ENCODE data around the gene RET. TPM values are rescaled to one million over a fixed set of nuclear protein-coding genes. Genes with fewer than 3 reads are reported as not detected.

The RET gene
- total RNA-seq, 1 experiment from 2014 or later, result 21.4 TPM

DNA sequence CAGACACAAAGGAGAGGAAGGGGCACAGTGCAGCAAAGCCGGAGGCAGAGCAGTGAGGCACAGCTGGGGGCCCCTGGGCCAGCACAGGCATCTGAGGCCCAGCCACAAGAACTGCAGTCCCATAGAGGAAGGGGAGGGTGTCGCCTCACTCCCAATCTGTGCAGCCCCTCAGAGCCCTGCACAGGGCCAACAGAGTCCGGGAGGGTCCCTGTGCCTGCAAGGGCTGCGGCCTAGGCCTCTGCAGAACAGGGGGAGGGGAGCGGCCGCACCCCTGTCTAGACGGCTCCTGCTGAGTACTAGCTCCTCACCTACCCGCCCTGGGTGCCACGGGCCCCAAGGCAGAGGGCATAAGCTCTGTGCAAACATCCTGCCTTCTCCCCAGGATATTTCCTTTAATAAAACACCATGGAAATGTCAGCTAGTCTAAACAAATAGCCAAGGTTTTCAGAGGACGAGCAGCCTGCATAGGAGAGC, 32.4 kb upstream of the RET start:
- H3K4me1 Mint-ChIP-seq, result peaks cover 12% of the 10 kb centered on the region
- ATAC-seq, result peak; percentile 19
- H3K36me3 Mint-ChIP-seq, result no peaks in the 10 kb centered on the region
- POLR2A ChIA-PET, result no interaction called here
- no peaks in the 10 kb centered on the region for H3K9me3 Mint-ChIP-seq
- DNase-seq (ENCODE audit: low spot score), result no peak
- H3K27me3 Mint-ChIP-seq (ENCODE audit: low read depth), result no peaks in the 10 kb centered on the region; the same call in 1 of the 2 replicates
- H3K4me3 Mint-ChIP-seq, result no peak overlapping the region
- CTCF ChIA-PET, result interaction anchor here (1.3 to 3.9 kb wide), 3 partner anchors 10 to 93 kb away, joined by 4 to 21 read pairs (median 6); no protein-coding TSS in a partner anchor
- no peak overlapping the region for H3K27ac Mint-ChIP-seq
- TF ChIP-seq E2F4 (CRISPR knock-in tag; IDR thresholded peaks at IDR 0.05; ENCODE audit: borderline replicate concordance, low read depth) (no peak), ZNF396 (CRISPR knock-in tag; IDR thresholded peaks at IDR 0.05; ENCODE audit: borderline replicate concordance) (no peak), ZBTB43 (CRISPR knock-in tag; IDR thresholded peaks at IDR 0.05) (no peak), SMAD3 (CRISPR knock-in tag; IDR thresholded peaks at IDR 0.05; ENCODE audit: borderline replicate concordance) (no peak), SP1 (CRISPR knock-in tag; conservative IDR thresholded peaks at IDR 0.05) (no peak), NFE2L1 (CRISPR knock-in tag; IDR thresholded peaks at IDR 0.05) (no peak), GABPB1 (CRISPR knock-in tag; IDR thresholded peaks at IDR 0.05) (no peak), ATF2 (CRISPR knock-in tag; IDR thresholded peaks at IDR 0.05; ENCODE audit: borderline replicate concordance, low read depth) (no peak), NR2C2 (CRISPR knock-in tag; IDR thresholded peaks at IDR 0.05) (no peak), NFATC4 (CRISPR knock-in tag; IDR thresholded peaks at IDR 0.05) (no peak)
- TF ChIP-seq, protein P1, sequence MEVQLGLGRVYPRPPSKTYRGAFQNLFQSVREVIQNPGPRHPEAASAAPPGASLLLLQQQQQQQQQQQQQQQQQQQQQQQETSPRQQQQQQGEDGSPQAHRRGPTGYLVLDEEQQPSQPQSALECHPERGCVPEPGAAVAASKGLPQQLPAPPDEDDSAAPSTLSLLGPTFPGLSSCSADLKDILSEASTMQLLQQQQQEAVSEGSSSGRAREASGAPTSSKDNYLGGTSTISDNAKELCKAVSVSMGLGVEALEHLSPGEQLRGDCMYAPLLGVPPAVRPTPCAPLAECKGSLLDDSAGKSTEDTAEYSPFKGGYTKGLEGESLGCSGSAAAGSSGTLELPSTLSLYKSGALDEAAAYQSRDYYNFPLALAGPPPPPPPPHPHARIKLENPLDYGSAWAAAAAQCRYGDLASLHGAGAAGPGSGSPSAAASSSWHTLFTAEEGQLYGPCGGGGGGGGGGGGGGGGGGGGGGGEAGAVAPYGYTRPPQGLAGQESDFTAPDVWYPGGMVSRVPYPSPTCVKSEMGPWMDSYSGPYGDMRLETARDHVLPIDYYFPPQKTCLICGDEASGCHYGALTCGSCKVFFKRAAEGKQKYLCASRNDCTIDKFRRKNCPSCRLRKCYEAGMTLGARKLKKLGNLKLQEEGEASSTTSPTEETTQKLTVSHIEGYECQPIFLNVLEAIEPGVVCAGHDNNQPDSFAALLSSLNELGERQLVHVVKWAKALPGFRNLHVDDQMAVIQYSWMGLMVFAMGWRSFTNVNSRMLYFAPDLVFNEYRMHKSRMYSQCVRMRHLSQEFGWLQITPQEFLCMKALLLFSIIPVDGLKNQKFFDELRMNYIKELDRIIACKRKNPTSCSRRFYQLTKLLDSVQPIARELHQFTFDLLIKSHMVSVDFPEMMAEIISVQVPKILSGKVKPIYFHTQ (CRISPR knock-in tag; IDR thresholded peaks at IDR 0.05), result no peak

DNA sequence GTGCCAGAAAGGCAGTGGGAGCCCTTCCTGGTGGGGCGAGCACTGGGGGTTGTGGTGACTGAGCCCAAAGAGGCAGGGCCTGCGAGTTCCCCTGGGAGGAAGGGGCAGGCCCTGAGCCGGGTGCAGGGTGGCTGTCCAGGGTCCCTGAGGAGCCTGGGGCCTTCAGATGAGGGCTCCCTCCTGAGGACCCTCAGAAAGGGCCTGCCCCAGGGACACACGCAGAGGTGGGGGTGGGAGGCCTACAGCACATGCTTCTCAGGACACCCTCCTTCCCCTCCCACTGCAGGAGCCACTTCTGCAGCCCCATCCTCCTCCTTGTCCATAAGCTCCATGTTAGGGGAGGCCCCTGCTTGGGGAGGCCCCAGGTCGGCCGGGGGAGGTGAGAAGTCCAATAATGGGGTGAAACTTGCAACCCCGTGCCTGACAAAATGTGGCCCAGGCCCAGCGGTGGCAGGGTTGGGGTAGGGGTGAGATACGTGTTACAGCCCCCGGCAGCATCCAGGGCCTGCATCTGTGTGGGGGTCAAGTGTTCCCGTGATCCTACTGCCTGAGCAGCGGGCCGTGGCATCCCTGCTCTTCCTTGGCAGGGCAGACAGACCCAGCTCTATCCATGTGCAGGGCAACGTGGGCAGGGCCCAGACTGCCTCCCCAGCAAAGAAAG, 31.8 kb upstream of the RET start:
- ATAC-seq (no peak; the same call in 1 of the 2 replicates), DNase-seq (ENCODE audit: low spot score) (no peak)
- Mint-ChIP-seq H3K9me3 (no peaks in the 10 kb centered on the region), H3K27me3 (ENCODE audit: low read depth) (no peaks in the 10 kb centered on the region; the same call in 1 of the 2 replicates), H3K27ac (no peak overlapping the region), H3K4me1 (peaks cover 12% of the 10 kb centered on the region), H3K36me3 (no peaks in the 10 kb centered on the region), H3K4me3 (no peak overlapping the region)
- CTCF ChIA-PET, result interaction anchor here (1.3 to 3.9 kb wide), 3 partner anchors 10 to 93 kb away, joined by 4 to 21 read pairs (median 6); no protein-coding TSS in a partner anchor
- POLR2A ChIA-PET, result no interaction called here
- TF ChIP-seq SMAD3 (CRISPR knock-in tag; IDR thresholded peaks at IDR 0.05; ENCODE audit: borderline replicate concordance), result no peak
- no peak for TF ChIP-seq ETV6 (CRISPR knock-in tag; IDR thresholded peaks at IDR 0.05)
- no peak for TF ChIP-seq TEAD1 (CRISPR knock-in tag; IDR thresholded peaks at IDR 0.05)
- TF ChIP-seq MXD4 (CRISPR knock-in tag; IDR thresholded peaks at IDR 0.05; ENCODE audit: borderline replicate concordance), result no peak
- TF ChIP-seq HMGXB4 (CRISPR knock-in tag; IDR thresholded peaks at IDR 0.05), result no peak
- TF ChIP-seq SP1 (CRISPR knock-in tag; conservative IDR thresholded peaks at IDR 0.05), result no peak
- TF ChIP-seq CTCF (IDR thresholded peaks at IDR 0.05), result no peak
- TF ChIP-seq NR1H2 (CRISPR knock-in tag; IDR thresholded peaks at IDR 0.05), result no peak
- no peak for TF ChIP-seq CREB1 (CRISPR knock-in tag; IDR thresholded peaks at IDR 0.05)
- no peak for TF ChIP-seq ZNF263 (CRISPR knock-in tag; IDR thresholded peaks at IDR 0.05; ENCODE audit: low read depth)
- no peak for TF ChIP-seq NR3C1 (CRISPR knock-in tag; conservative IDR thresholded peaks at IDR 0.05; ENCODE audit: low read depth)
- TF ChIP-seq MYBL2 (CRISPR knock-in tag; IDR thresholded peaks at IDR 0.05), result no peak
- TF ChIP-seq ATF3 (CRISPR knock-in tag; conservative IDR thresholded peaks at IDR 0.05), result no peak
- TF ChIP-seq NFATC4 (CRISPR knock-in tag; IDR thresholded peaks at IDR 0.05), result no peak
- TF ChIP-seq, protein P2, sequence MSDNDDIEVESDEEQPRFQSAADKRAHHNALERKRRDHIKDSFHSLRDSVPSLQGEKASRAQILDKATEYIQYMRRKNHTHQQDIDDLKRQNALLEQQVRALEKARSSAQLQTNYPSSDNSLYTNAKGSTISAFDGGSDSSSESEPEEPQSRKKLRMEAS (CRISPR knock-in tag; IDR thresholded peaks at IDR 0.05), result no peak
- no peak for TF ChIP-seq OVOL2 (CRISPR knock-in tag; IDR thresholded peaks at IDR 0.05; ENCODE audit: borderline replicate concordance)
